Sigmoid colon (tissue), 7 donors: Measurements from ENCODE around the gene SERP2. TPM values are rescaled to one million over a fixed set of nuclear protein-coding genes. Genes with fewer than 3 reads are reported as not detected.
A peak's percentile ranks its signal among the peaks of the same experiment; 100 is the strongest.

ENCODE experiments used
- DNase-seq: peaks from one replicate; pipeline ENCODE4 v3.0.0-alpha.2; 2019
- H3K27ac ChIP-seq, 4 donors: fragments of 200-600 bp; sonication (generic); one replicate each; pipeline ENCODE4 v1.5.1; 2016 to 2019; ENCODE audit warnings: mild to moderate bottlenecking in 1 of 4
- H3K27me3 ChIP-seq, 3 donors: fragments of 200-600 bp; sonication (generic); one replicate each; pipeline ENCODE4 v1.5.1; 2019; ENCODE audit warnings: mild to moderate bottlenecking in 1 of 3
- H3K36me3 ChIP-seq, 4 donors: fragments of 200-600 bp; sonication (generic); one replicate each; pipeline ENCODE4 v1.5.1; 2016 to 2019
- H3K4me1 ChIP-seq, 4 donors: fragments of 200-600 bp; sonication (generic); one replicate each; pipeline ENCODE4 v1.5.1; 2017 to 2019
- H3K4me3 ChIP-seq, 4 donors: fragments of 200-600 bp; sonication (generic); one replicate each; pipeline ENCODE4 v1.5.1; 2017 to 2019; ENCODE audit warnings: mild to moderate bottlenecking in 2 of 4, moderate library complexity in 1 of 4
- H3K9me3 ChIP-seq, 4 donors: fragments of 200-600 bp in 3 of 4; sonication (generic) in 3 of 4; one replicate each; pipeline versions ENCODE4 v1.5.1 to v1.6.1; 2013 to 2019
- EP300 ChIP-seq, 4 donors: sonication (generic); formaldehyde crosslinking; IDR thresholded peaks; one replicate each; pipeline ENCODE4 v1.6.1; 2017; ENCODE audit warnings: antibody characterized with exemption in 4 of 4
- POLR2A ChIP-seq, 2 donors: fragments of 450-650 bp; IDR thresholded peaks; one replicate each; pipeline ENCODE4 v1.6.1; 2016; ENCODE audit warnings: antibody characterized with exemption in 2 of 2, mild to moderate bottlenecking in 2 of 2, moderate library complexity in 2 of 2
- POLR2AphosphoS5 ChIP-seq, 4 donors: sonication (generic); formaldehyde crosslinking; IDR thresholded peaks; one replicate each; pipeline ENCODE4 v1.6.1; 2017; ENCODE audit warnings: antibody characterized with exemption in 4 of 4
- WGBS, 2 donors: extraction: QIAGEN DNeasy Blood & Tissue Kit; methylation state at CpG; one replicate each; pipeline ENCODE4 v1.1.7; 2013; 5-methylcytosine and 5-hydroxymethylcytosine counted together
- intact Hi-C: fragments of 100-400 bp; cut with DNase I; formaldehyde crosslinking; loops from one replicate; pipeline ENCODE4 v1.15.1; 2023
- polyA plus RNA-seq, 3 donors: library from polyadenylated mRNA; stranded (reverse); fragments of 200-250 nt; gene quantifications; one replicate each; pipeline ENCODE4 v1.2.3, GENCODE V29; 2013
- total RNA-seq, 4 donors: library from RNA; depleted of rRNA; stranded (reverse); fragments of >200 nt; gene quantifications; one replicate each; pipeline ENCODE4 v1.1.0, GENCODE V29; 2016
- TF ChIP-seq, protein P1 (sequence below), 4 experiments: fragments of 450-650 bp in 3 of 4; fragments of 200-600 bp in 1 of 4; IDR thresholded peaks; one replicate each; pipeline ENCODE4 v1.5.1; 2016 to 2019; ENCODE audit warnings: antibody characterized with exemption in 4 of 4, mild to moderate bottlenecking in 3 of 4, moderate library complexity in 2 of 4
- donor health status: healthy with polysubstance abuse.
- donor health status: Bipolar disorder and iron deficiency.
- donor health status: healthy.

The SERP2 gene
- total and polyA plus RNA-seq, 7 donors, result 3.2 to 9.6 (median 6.9) TPM

DNA sequence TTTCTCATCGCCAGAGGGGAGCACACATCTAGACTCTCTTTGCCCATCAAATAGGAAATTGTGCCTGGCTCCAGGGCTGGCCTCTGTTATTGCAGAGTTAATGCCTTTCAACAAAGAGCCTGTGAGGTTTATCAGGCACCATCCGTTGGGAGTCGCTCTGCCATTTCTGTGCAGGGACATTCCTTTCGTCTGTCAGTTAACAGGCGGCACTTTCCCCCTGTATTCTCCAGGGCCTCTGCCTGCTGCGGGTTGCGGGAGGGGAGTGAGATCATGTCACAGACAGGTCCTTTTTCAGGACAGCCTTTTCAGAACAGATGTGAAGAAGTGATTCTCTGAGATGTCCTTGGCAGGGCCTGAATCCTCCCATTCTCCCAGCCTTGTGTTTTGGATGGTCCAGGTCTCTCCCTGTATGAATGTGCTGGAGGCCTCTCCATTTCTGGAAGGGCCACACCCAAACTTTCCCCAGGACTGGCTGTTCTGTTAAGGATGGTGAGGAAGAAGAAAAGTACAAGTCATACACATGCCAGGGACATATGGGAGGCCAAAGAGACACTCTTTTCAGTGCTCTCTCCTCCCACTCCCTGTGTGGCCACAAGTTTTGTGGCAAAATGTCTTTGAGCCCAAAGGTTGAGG is 14.9 kb downstream of the SERP2 start:
- DNase-seq, result no peak
- intact Hi-C loops, result no loop called here
- Histone ChIP-seq H3K36me3 (no peaks in the 10 kb centered on the region), H3K27me3 (no peaks in the 10 kb centered on the region), H3K4me1 (no peaks in the 10 kb centered on the region), H3K9me3 (no peaks in the 10 kb centered on the region), H3K4me3 (no peak overlapping the region), H3K27ac (no peak overlapping the region)
- TF ChIP-seq POLR2A (IDR thresholded peaks at IDR 0.05), result no peak
- TF ChIP-seq EP300 (IDR thresholded peaks at IDR 0.05), result no peak
- TF ChIP-seq POLR2AphosphoS5 (IDR thresholded peaks at IDR 0.05), result no peak
- TF ChIP-seq, protein P1, sequence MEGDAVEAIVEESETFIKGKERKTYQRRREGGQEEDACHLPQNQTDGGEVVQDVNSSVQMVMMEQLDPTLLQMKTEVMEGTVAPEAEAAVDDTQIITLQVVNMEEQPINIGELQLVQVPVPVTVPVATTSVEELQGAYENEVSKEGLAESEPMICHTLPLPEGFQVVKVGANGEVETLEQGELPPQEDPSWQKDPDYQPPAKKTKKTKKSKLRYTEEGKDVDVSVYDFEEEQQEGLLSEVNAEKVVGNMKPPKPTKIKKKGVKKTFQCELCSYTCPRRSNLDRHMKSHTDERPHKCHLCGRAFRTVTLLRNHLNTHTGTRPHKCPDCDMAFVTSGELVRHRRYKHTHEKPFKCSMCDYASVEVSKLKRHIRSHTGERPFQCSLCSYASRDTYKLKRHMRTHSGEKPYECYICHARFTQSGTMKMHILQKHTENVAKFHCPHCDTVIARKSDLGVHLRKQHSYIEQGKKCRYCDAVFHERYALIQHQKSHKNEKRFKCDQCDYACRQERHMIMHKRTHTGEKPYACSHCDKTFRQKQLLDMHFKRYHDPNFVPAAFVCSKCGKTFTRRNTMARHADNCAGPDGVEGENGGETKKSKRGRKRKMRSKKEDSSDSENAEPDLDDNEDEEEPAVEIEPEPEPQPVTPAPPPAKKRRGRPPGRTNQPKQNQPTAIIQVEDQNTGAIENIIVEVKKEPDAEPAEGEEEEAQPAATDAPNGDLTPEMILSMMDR (IDR thresholded peaks at IDR 0.05), result no peak
- WGBS, 2 donors, result 76 to 79% methylated on average over 7 of the region's 7 CpGs

DNA sequence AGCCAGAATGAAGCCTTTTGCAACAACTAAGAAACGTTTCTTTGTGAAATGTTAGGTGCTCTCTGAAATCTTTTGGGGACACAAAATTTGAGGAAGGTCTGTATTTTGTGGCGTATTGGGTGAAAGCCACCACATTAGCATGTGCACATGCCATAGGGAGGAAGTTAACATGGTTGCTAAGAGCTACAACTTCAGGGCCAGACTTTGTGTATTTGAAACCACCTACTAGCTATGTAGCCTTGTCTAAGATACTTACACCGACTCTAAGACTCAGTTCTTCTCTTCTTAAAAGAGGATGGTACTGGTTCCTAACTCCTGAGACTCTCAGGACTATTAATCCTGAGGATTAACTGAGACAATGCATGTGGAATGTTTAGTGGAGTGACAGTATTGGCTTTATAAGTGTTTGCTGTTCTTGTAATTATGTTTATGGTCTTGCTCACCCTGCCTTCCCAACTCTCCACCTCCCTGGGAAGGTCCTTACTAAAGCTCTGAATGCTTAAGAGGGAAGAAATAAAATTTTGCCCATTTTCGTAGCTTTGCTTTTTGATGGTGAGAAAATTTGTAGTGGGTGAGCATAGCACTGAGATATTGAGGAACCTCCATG is 15.5 kb downstream of the SERP2 start:
- no peaks in the 10 kb centered on the region for H3K4me1 ChIP-seq
- H3K27ac ChIP-seq, result no peak overlapping the region
- intact Hi-C loops, result no loop called here
- no peak for DNase-seq
- WGBS, 2 donors, result 67 to 76% methylated on average over 4 of the region's 4 CpGs
- TF ChIP-seq EP300 (IDR thresholded peaks at IDR 0.05), result no peak
- TF ChIP-seq, protein P1 (IDR thresholded peaks at IDR 0.05), result no peak
- no peak for TF ChIP-seq POLR2A (IDR thresholded peaks at IDR 0.05)
- no peak for TF ChIP-seq POLR2AphosphoS5 (IDR thresholded peaks at IDR 0.05)
- H3K4me3 ChIP-seq, result no peak overlapping the region
- no peaks in the 10 kb centered on the region for H3K9me3 ChIP-seq
- no peaks in the 10 kb centered on the region for H3K36me3 ChIP-seq
- H3K27me3 ChIP-seq, result no peaks in the 10 kb centered on the region

DNA sequence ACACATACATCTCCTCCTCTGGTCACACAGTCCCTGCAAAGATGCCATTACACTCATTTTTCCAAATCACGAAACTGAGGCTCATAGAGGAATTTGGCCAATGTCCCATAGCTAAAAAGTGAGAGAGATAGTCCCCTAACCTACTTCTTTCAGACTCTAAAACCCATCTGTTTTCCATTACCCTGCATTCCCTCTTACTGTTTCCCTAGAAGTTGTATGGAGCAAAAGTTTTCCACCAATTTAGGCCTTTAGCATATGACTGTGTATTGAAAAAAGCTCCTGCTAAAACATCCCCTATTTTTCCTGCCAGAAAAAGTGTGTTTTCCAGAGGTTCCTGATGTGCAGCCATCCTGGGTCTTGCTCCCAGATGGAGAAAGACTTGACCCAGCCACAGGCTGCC is 16.3 kb downstream of the SERP2 start:
- Histone ChIP-seq H3K4me1 (no peaks in the 10 kb centered on the region), H3K27ac (no peak overlapping the region), H3K4me3 (no peak overlapping the region), H3K9me3 (no peaks in the 10 kb centered on the region), H3K36me3 (no peaks in the 10 kb centered on the region), H3K27me3 (no peaks in the 10 kb centered on the region)
- 88% methylated on average over 1 of the region's 1 CpG for WGBS, 2 donors
- TF ChIP-seq POLR2A (IDR thresholded peaks at IDR 0.05), result no peak
- no peak for TF ChIP-seq POLR2AphosphoS5 (IDR thresholded peaks at IDR 0.05)
- TF ChIP-seq EP300 (IDR thresholded peaks at IDR 0.05), result no peak
- TF ChIP-seq, protein P1 (IDR thresholded peaks at IDR 0.05), result no peak
- no peak for DNase-seq
- intact Hi-C loops, result no loop called here

DNA sequence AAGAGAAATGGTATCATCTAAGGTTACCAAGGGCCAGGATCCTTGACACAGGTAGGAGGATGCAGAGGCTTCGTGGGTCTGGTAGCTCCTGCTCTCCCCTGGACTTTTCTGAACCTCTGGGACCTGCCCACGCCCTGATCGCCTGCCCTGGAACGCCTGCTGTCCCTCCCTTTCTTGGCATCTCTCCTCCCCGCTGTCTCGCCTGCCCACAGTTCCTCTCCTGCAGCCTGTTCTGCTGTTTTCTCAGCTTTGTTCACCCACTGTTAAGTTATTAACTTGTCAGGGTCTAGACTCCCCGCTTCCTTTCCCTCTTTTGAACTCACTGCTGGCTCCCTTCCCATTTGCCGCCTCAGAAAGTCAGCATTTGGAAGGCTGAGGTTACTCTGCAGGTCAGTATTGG is 19.8 kb downstream of the SERP2 start:
- Histone ChIP-seq H3K9me3 (no peaks in the 10 kb centered on the region), H3K27ac (no peak overlapping the region), H3K27me3 (no peaks in the 10 kb centered on the region), H3K36me3 (no peaks in the 10 kb centered on the region), H3K4me1 (peaks cover 0 to 5% (median 0%) of the 10 kb centered on the region in 4 donors), H3K4me3 (no peak overlapping the region)
- DNase-seq, result peak; percentile 14
- TF ChIP-seq POLR2A (IDR thresholded peaks at IDR 0.05), result no peak
- TF ChIP-seq, protein P1 (IDR thresholded peaks at IDR 0.05), result no peak
- intact Hi-C loops, result no loop called here
- WGBS, 2 donors, result 14 to 41% methylated on average over 8 of the region's 8 CpGs

DNA sequence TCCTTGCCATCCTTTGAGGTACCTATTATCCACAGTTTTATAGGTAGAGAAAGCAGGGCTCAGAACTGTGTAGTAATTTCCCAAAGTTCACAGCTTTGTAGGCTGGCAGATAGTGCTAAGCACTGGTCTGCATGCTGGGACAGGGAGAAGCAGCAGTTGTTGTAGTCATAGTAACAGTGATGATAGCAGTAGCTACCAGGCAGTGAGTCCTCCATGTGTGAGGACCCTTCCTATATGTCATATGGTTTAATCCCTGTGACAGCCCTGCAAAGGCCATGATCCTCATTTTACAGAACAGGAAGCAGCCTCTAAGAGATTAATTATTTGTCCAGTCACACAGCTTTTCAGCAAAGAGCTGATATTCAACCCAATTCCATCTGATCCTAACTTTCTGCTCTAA is 21.0 kb downstream of the SERP2 start:
- no peaks in the 10 kb centered on the region for H3K27me3 ChIP-seq
- no peaks in the 10 kb centered on the region for H3K9me3 ChIP-seq
- no peak overlapping the region for H3K27ac ChIP-seq
- H3K4me3 ChIP-seq, result no peak overlapping the region
- peak; percentile 13 for DNase-seq
- intact Hi-C loops, result no loop called here
- peaks cover 0 to 5% (median 0%) of the 10 kb centered on the region in 4 donors for H3K4me1 ChIP-seq
- H3K36me3 ChIP-seq, result no peaks in the 10 kb centered on the region
- no peak for TF ChIP-seq POLR2AphosphoS5 (IDR thresholded peaks at IDR 0.05)
- TF ChIP-seq EP300 (IDR thresholded peaks at IDR 0.05), result no peak
- TF ChIP-seq, protein P1 (IDR thresholded peaks at IDR 0.05), result no peak
- TF ChIP-seq POLR2A (IDR thresholded peaks at IDR 0.05), result no peak
